HUES6 (cell line): ENCODE results near the gene GALNT7.

Experiments
- H3K27ac ChIP-seq: 2 replicates; pipeline ENCODE4 v1.7.0; 2013; ENCODE audit warnings: low read depth, mild to moderate bottlenecking, low read length, inconsistent platforms
- H3K27me3 ChIP-seq: 2 replicates; pipeline ENCODE4 v1.6.1; 2013; ENCODE audit warnings: low read length; ENCODE audit not compliant: control insufficient read depth, insufficient read depth
- H3K36me3 ChIP-seq: 2 replicates; pipeline ENCODE4 v1.6.1; 2013; ENCODE audit warnings: low read length; ENCODE audit not compliant: control insufficient read depth, insufficient read depth
- H3K4me1 ChIP-seq: 2 replicates; pipeline ENCODE4 v1.6.1; 2013; ENCODE audit warnings: low read length; ENCODE audit not compliant: control insufficient read depth, insufficient read depth
- H3K4me3 ChIP-seq: 2 replicates; pipeline ENCODE4 v1.5.1; 2013; ENCODE audit warnings: low read depth, low read length
- H3K9ac ChIP-seq: one replicate; pipeline ENCODE4 v1.6.1; 2013; ENCODE audit warnings: mild to moderate bottlenecking, low read length
- H3K9me3 ChIP-seq: 2 replicates; pipeline ENCODE4 v1.6.1; 2013; ENCODE audit warnings: low read depth, low read length; ENCODE audit not compliant: control insufficient read depth, insufficient read depth

GALNT7 gene

GRCh38 chr4:173231916-173232315 is 63.3 kb downstream of the GALNT7 start:
- Histone ChIP-seq H3K4me3 (no peak overlapping the region), H3K4me1 (peaks cover 10% of the 10 kb centered on the region; the same call in 1 of the 2 replicates), H3K9ac (no peak overlapping the region), H3K36me3 (peaks cover 5% of the 10 kb centered on the region; the same call in 1 of the 2 replicates), H3K27me3 (no peaks in the 10 kb centered on the region), H3K9me3 (no peaks in the 10 kb centered on the region), H3K27ac (no peak overlapping the region)

GRCh38 chr4:173233857-173234256 is 65.2 kb downstream of the GALNT7 start:
- no peaks in the 10 kb centered on the region for H3K9me3 ChIP-seq
- no peak overlapping the region for H3K4me3 ChIP-seq
- H3K27ac ChIP-seq: no peak overlapping the region
- H3K36me3 ChIP-seq: peaks cover 5% of the 10 kb centered on the region; the same call in 1 of the 2 replicates
- no peak overlapping the region for H3K9ac ChIP-seq
- peaks cover 21% of the 10 kb centered on the region for H3K4me1 ChIP-seq
- H3K27me3 ChIP-seq: no peaks in the 10 kb centered on the region

DNA sequence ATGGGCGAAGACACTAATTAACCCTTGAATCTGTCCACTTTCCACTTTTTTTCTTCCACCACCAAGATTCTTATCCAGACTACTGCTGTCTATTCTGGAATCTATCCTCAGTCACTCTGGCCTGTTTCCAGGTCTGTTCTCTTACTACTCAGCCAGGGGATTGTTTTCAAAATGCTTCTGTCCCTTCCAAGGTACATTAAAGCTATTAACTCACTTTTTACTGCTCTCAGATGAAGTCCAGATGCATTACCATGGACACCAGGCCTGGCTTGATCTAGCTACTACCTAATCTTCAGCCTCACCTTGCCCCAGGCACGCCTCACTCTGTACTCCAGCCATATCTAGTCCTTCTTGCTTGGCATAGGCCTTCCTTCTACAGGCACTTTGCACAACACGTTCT is 66.4 kb downstream of the GALNT7 start:
- H3K27me3 ChIP-seq: no peaks in the 10 kb centered on the region
- H3K4me1 ChIP-seq: peaks cover 27% of the 10 kb centered on the region
- H3K36me3 ChIP-seq: peaks cover 5% of the 10 kb centered on the region; the same call in 1 of the 2 replicates
- H3K27ac ChIP-seq: no peak overlapping the region
- no peak overlapping the region for H3K4me3 ChIP-seq
- H3K9me3 ChIP-seq: no peaks in the 10 kb centered on the region
- no peak overlapping the region for H3K9ac ChIP-seq

DNA sequence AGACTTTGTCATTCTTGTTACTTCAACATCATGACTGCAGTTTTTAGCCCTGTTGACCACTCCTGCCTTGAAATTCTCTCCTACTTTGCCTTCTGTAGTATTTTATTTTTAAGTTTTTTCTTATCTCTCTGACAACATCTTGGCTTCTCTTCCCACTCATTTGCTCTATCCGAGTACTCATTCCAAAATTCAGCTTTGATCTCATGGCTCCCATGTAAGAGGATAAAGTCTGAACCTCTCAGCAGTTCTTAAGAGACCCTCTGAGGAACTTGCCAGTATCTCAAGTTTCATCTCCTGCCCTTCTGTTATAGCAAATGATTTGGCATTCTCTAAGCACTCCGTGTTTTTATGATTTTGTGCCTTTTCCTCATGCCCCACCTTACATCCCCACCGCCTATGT is 67.7 kb downstream of the GALNT7 start:
- H3K27me3 ChIP-seq: no peaks in the 10 kb centered on the region
- peaks cover 5% of the 10 kb centered on the region; the same call in 1 of the 2 replicates for H3K36me3 ChIP-seq
- no peak overlapping the region for H3K9ac ChIP-seq
- no peaks in the 10 kb centered on the region for H3K9me3 ChIP-seq
- peaks cover 31% of the 10 kb centered on the region for H3K4me1 ChIP-seq
- no peak overlapping the region for H3K4me3 ChIP-seq
- no peak overlapping the region for H3K27ac ChIP-seq

DNA sequence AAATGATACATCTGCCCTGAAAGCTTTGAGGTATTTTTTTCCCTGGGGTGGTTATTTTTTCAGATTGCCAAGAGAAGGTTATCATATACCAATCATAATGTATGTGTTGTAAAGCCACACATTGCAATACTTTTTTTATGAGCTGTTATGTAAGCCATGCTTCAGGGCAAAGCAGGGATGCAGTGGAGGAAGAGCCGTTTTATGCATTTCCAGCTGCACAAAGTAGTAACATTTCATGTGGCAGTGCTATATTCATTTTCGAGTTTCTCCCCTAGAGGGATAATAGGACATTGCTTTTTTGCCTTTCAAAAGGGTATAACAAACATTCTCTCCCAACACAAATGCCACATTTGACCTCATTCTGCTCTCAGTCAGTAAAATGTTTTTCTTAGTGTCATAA is 68.5 kb downstream of the GALNT7 start:
- Histone ChIP-seq H3K4me1 (peaks cover 31% of the 10 kb centered on the region), H3K9ac (no peak overlapping the region)

DNA sequence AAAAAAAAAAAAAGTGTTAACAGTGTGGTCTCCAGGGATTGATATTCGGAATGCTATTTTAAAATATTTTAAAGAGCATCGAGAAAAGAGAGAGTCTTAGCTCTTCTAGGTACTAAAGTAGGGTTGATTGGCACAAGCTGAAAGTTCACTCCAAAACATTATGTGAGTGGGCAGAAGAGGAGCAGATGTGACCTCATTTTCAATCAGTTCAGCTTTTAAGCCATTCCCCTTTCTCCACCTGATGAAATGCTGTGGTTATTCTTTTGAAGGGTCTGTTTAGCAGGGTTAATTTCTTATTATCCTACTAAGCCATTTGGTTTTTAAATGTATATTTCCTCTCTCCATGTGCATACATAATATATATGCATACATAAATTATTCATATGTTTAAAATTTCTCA is 69.2 kb downstream of the GALNT7 start:
- Histone ChIP-seq H3K27me3 (no peaks in the 10 kb centered on the region), H3K36me3 (peaks cover 5% of the 10 kb centered on the region; the same call in 1 of the 2 replicates), H3K4me3 (no peak overlapping the region), H3K9ac (no peak overlapping the region), H3K27ac (no peak overlapping the region), H3K4me1 (peaks cover 34% of the 10 kb centered on the region), H3K9me3 (no peaks in the 10 kb centered on the region)

More for the DNA sequence above, 68.5 kb downstream of the GALNT7 start:
- Histone ChIP-seq H3K27ac (no peak overlapping the region), H3K36me3 (peaks cover 5% of the 10 kb centered on the region; the same call in 1 of the 2 replicates), H3K9me3 (no peaks in the 10 kb centered on the region), H3K27me3 (no peaks in the 10 kb centered on the region), H3K4me3 (no peak overlapping the region)

DNA sequence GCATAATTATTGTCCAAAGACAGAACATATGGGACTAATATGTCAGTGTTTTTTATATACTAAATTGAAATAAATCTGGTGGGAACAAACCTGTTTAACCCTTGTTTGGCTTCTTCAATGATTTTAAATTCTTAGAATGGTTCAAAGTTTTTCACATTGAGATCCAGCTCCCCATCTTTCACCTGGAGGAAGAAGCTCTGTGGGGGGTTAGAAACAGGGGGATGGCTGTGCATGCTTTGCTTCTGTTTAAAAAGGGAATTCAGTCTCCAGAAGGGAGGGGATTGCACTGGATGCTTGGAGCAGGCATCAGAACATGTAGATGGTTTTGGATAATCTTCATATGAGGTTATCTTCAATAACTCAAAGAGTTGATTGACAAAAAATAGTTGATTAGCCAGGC is 72.1 kb downstream of the GALNT7 start:
- Histone ChIP-seq H3K27me3 (no peaks in the 10 kb centered on the region), H3K9ac (no peak overlapping the region), H3K4me1 (peaks cover 58% of the 10 kb centered on the region), H3K9me3 (no peaks in the 10 kb centered on the region), H3K36me3 (no peaks in the 10 kb centered on the region), H3K27ac (no peak overlapping the region), H3K4me3 (no peak overlapping the region)

- Histone ChIP-seq H3K4me3 (no peak overlapping the region), H3K36me3 (no peaks in the 10 kb centered on the region), H3K27me3 (no peaks in the 10 kb centered on the region), H3K4me1 (peaks cover 57% of the 10 kb centered on the region), H3K9ac (no peak overlapping the region), H3K27ac (no peak overlapping the region), H3K9me3 (no peaks in the 10 kb centered on the region)
Observed at GRCh38 chr4:173242466-173243250, 74.0 kb downstream of the GALNT7 start.

GRCh38 chr4:173243321-173243720 is 74.7 kb downstream of the GALNT7 start:
- Histone ChIP-seq H3K27me3 (no peaks in the 10 kb centered on the region), H3K9me3 (no peaks in the 10 kb centered on the region), H3K9ac (no peak overlapping the region), H3K4me1 (peaks cover 54% of the 10 kb centered on the region), H3K36me3 (peaks cover 3% of the 10 kb centered on the region; the same call in 1 of the 2 replicates), H3K4me3 (no peak overlapping the region), H3K27ac (no peak overlapping the region)

DNA sequence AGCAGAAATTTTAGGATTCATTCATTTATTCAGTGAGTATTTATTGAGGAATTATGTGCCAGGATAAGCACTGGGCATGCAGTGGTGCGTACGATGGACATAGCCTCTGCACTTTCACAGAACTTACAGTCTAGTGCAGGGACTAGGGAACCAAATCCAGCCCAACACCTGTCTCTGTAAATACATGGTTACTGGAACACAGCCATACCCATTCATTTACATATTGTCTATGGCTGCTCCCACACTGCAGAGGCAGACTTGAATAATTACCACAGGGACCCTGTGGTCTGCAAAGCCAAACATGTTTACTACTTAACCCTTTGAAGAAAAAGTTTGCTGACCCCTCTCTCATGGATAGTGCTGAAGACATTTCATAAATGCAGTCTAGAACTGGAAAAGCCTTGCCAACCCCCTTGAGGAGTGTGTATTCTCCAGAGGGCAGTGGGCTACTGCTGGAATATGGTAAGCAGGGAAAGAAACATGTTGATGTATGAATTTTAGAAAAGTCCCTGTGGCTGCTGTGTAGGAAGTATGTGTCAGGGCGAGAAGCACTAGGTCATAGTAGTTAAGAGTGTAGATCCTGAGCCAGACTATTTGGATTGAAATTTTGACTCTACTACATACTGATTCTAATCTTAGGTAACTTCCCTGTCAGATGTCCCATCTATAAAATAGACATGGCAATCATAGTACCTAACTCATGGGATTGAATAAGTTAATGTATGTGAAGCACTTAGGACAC is 75.5 kb downstream of the GALNT7 start:
- no peak overlapping the region for H3K4me3 ChIP-seq
- no peaks in the 10 kb centered on the region for H3K27me3 ChIP-seq
- H3K9ac ChIP-seq: no peak overlapping the region
- peaks cover 6% of the 10 kb centered on the region; the same call in 1 of the 2 replicates for H3K36me3 ChIP-seq
- H3K4me1 ChIP-seq: peaks cover 52% of the 10 kb centered on the region
- H3K27ac ChIP-seq: no peak overlapping the region
- no peaks in the 10 kb centered on the region for H3K9me3 ChIP-seq

GRCh38 chr4:173245952-173246351 is 77.3 kb downstream of the GALNT7 start:
- Histone ChIP-seq H3K27me3 (no peaks in the 10 kb centered on the region), H3K4me3 (no peak overlapping the region), H3K36me3 (peaks cover 8% of the 10 kb centered on the region; the same call in 1 of the 2 replicates), H3K27ac (peak overlapping the region; percentile 44; the same call in 1 of the 2 replicates), H3K9ac (no peak overlapping the region), H3K4me1 (peaks cover 47% of the 10 kb centered on the region), H3K9me3 (no peaks in the 10 kb centered on the region)
